ENCODE results near the gene DIS3L2.

The DIS3L2 gene

DNA sequence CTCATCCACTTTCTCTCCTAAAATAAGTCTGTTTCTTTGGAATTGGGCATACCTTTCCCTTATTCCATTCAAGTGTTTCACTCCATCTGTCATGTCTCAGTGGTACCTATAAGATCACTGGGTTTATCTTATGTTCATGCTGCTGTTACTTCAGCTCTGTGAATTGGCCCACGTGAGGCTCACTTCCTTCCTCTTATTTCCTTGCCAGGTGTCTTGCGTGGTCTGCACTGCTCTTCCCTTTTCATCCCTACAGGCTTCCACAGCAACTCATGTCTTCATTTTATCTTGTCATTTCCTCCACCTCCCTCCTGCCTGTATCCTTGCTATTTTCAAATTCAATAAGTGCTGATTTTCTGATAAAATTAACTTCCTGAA is 258.0 kb downstream of the DIS3L2 start:
- TF ChIP-seq FOXP2 (optimal IDR thresholded peaks at IDR 0.05; ENCODE audit: borderline replicate concordance, extremely low read depth, extremely low read length, insufficient read depth) = no peak
- TF ChIP-seq TAF1 (IDR thresholded peaks at IDR 0.05; ENCODE audit: borderline replicate concordance, insufficient read depth, low read length) = no peak
- TF ChIP-seq SIN3A (IDR thresholded peaks at IDR 0.05; ENCODE audit: borderline replicate concordance, insufficient read depth, low read length) = no peak
- TF ChIP-seq POLR2AphosphoS5 (IDR thresholded peaks at IDR 0.05; ENCODE audit: low read depth, low read length) = no peak
- TF ChIP-seq REST (IDR thresholded peaks at IDR 0.05; ENCODE audit: insufficient read depth in 1 of 2, low read depth in 2 of 2, low read length in 2 of 2) = no peak

DNA sequence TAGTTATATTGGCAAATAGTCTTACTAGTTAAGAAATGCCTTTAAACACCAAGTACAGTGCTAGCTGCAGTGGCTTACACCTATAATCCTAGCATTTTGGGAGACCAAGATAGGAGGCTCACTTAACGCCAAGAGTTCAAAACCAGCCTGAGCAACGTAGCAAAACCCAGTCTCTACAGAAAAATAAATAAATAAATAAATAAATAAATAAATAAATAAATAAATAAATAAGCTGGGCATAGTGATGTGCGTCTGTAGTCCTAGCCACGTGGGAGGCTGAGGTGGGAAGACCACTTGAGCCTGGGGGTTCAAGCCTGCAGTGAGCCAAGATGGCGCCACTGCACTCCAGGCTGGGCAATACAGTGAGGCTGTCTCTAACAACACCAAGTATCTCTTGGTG is 258.4 kb downstream of the DIS3L2 start:
- TF ChIP-seq FOXP2 (optimal IDR thresholded peaks at IDR 0.05; ENCODE audit: borderline replicate concordance, extremely low read depth, extremely low read length, insufficient read depth) (no peak), TAF1 (IDR thresholded peaks at IDR 0.05; ENCODE audit: borderline replicate concordance, insufficient read depth, low read length) (no peak), REST (IDR thresholded peaks at IDR 0.05; ENCODE audit: insufficient read depth in 1 of 2, low read depth in 2 of 2, low read length in 2 of 2) (no peak), POLR2AphosphoS5 (IDR thresholded peaks at IDR 0.05; ENCODE audit: low read depth, low read length) (no peak), SIN3A (IDR thresholded peaks at IDR 0.05; ENCODE audit: borderline replicate concordance, insufficient read depth, low read length) (no peak)

- no peak for TF ChIP-seq REST (IDR thresholded peaks at IDR 0.05; ENCODE audit: insufficient read depth in 1 of 2, low read depth in 2 of 2, low read length in 2 of 2)
- TF ChIP-seq FOXP2 (optimal IDR thresholded peaks at IDR 0.05; ENCODE audit: borderline replicate concordance, extremely low read depth, extremely low read length, insufficient read depth) = no peak
- no peak for TF ChIP-seq TAF1 (IDR thresholded peaks at IDR 0.05; ENCODE audit: borderline replicate concordance, insufficient read depth, low read length)
- TF ChIP-seq POLR2AphosphoS5 (IDR thresholded peaks at IDR 0.05; ENCODE audit: low read depth, low read length) = no peak
- no peak for TF ChIP-seq SIN3A (IDR thresholded peaks at IDR 0.05; ENCODE audit: borderline replicate concordance, insufficient read depth, low read length)
Observed at GRCh38 chr2:232225429-232225828, 263.9 kb downstream of the DIS3L2 start.

DNA sequence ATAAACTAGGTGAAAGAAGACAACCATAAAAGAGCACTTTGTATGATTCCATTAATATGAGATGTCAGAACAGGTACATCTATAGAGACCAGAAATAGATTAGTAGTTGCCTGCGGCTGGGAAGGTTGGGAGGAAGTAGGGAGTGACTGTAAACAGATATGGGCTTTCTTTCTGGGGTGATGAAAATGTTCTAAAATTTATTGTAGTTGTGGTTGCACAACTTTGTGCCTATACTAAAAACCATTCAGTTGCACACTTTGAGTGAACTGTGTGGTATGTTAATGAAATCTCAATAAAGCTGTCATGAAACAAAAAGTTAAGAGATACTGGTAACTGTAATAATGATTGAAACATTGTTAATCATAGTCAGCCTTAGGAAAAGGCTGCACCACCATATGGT is 264.4 kb downstream of the DIS3L2 start:
- TF ChIP-seq SIN3A (IDR thresholded peaks at IDR 0.05; ENCODE audit: borderline replicate concordance, insufficient read depth, low read length) (no peak), FOXP2 (optimal IDR thresholded peaks at IDR 0.05; ENCODE audit: borderline replicate concordance, extremely low read depth, extremely low read length, insufficient read depth) (no peak), POLR2AphosphoS5 (IDR thresholded peaks at IDR 0.05; ENCODE audit: low read depth, low read length) (no peak)

GRCh38 chr2:232228332-232228731 is 266.8 kb downstream of the DIS3L2 start:
- TF ChIP-seq TAF1 (IDR thresholded peaks at IDR 0.05; ENCODE audit: borderline replicate concordance, insufficient read depth, low read length) (no peak), SIN3A (IDR thresholded peaks at IDR 0.05; ENCODE audit: borderline replicate concordance, insufficient read depth, low read length) (no peak), REST (IDR thresholded peaks at IDR 0.05; ENCODE audit: insufficient read depth in 1 of 2, low read depth in 2 of 2, low read length in 2 of 2) (no peak), FOXP2 (optimal IDR thresholded peaks at IDR 0.05; ENCODE audit: borderline replicate concordance, extremely low read depth, extremely low read length, insufficient read depth) (no peak), POLR2AphosphoS5 (IDR thresholded peaks at IDR 0.05; ENCODE audit: low read depth, low read length) (no peak)

Measured in PFSK-1 (cell line).